Measurements from ENCODE around the gene GAB4. TPM values are rescaled to one million over a fixed set of nuclear protein-coding genes. Genes with fewer than 3 reads are reported as not detected.

The GAB4 gene
- total and polyA plus RNA-seq, 2 experiments from 2014 or later: not detected

- H3K4me1 ChIP-seq (ENCODE audit: low read depth): no peaks in the 10 kb centered on the region
- DNase-seq (ENCODE audit: low read depth in 1 of 2, low spot score in 1 of 2): no peak
- H3K9me3 ChIP-seq (ENCODE audit: low read depth): no peaks in the 10 kb centered on the region
- H3K36me3 ChIP-seq: no peaks in the 10 kb centered on the region
- no peak overlapping the region for H3K27ac ChIP-seq
- TF ChIP-seq CTCF (IDR thresholded peaks at IDR 0.05; ENCODE audit: low read depth, low read length): no peak
- H3K27me3 ChIP-seq: no peaks in the 10 kb centered on the region
- no peak overlapping the region for H3K4me3 ChIP-seq
Measured at GRCh38 chr22:17013396-17014100, 5.5 kb upstream of the GAB4 start.

DNA sequence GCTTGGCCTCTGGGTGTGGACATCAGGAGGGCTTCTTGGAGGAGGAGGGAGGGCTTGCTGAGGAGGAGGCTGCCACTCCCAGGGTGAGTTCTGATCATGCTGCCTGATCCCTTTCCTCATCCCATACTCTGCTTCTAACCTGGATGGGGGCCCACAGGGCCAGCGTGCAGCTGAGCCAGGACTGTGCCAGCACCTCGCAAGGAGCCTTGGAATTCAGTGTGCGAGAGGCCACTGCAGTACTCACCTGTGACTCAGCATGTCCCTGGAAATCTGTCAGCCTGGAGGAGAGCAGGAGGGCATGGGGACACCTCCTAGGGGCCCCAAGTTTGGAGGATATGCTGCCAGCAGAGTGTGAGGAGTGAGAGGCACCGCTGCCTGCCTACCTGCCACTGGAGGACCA lies 4.2 kb upstream of the GAB4 start:
- Histone ChIP-seq H3K36me3 (no peaks in the 10 kb centered on the region), H3K9me3 (ENCODE audit: low read depth) (no peaks in the 10 kb centered on the region), H3K27ac (no peak overlapping the region), H3K4me1 (ENCODE audit: low read depth) (no peaks in the 10 kb centered on the region), H3K27me3 (no peaks in the 10 kb centered on the region), H3K4me3 (no peak overlapping the region)
- no peak for TF ChIP-seq CTCF (IDR thresholded peaks at IDR 0.05; ENCODE audit: low read depth, low read length)
- no peak for DNase-seq (ENCODE audit: low read depth in 1 of 2, low spot score in 1 of 2)

DNA sequence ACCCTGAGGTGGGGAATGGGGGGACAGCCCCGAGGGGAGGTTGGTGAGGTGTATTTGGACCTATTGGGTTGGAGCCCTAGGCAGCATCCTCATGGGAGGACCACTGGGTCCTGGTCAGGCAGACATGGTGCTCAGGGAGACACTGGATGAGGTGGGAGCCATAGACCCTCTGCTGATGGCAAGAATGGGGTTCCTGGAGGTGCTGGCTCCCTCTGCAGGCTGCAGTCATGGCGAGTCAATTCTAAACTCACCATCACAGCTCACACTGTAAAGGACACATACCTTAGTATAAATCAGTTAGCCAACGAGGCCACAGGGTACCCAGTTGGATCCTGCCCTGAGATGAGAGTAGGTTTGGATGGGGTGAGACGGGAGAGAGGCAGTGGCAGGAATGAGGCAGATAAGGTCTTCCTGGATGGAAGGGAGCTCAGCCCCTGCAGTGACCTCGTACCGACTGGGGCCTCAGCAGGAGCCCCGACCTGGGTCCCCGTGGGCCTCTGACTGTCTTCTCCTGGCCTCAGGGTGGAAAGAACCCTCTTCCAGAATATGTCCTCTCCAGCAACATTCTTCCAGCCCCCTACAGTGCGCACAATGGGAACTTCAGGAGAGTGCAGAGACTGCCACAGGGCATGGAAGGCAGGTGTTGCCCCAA lies 1.7 kb upstream of the GAB4 start:
- H3K9me3 ChIP-seq (ENCODE audit: low read depth): no peaks in the 10 kb centered on the region
- DNase-seq (ENCODE audit: low read depth in 1 of 2, low spot score in 1 of 2): no peak
- H3K4me3 ChIP-seq: no peak overlapping the region
- no peaks in the 10 kb centered on the region for H3K4me1 ChIP-seq (ENCODE audit: low read depth)
- no peaks in the 10 kb centered on the region for H3K27me3 ChIP-seq
- TF ChIP-seq CTCF (IDR thresholded peaks at IDR 0.05; ENCODE audit: low read depth, low read length): no peak
- no peak overlapping the region for H3K27ac ChIP-seq
- no peaks in the 10 kb centered on the region for H3K36me3 ChIP-seq

DNA sequence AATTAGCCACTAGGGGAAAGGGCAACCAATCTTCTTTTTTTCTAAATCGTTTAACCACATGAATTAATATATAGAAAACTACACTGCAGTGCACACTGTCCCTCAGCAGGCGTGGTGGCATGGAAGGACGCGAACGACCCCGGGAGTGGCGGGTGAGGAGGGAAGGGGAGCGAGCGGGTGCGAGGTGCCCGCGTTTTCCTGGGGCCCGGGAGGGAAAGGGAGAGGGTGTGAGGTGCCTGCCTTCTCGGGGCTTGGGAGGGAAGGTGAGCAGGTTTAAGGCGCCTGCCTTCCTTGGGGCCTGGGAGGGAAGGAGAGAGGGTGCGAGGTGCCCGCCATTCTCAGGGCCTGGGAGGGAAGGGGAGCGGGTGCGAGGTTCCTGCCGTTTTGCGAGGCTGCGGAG lies 765 bp downstream of the GAB4 start:
- Histone ChIP-seq H3K36me3 (no peaks in the 10 kb centered on the region), H3K27ac (no peak overlapping the region), H3K4me3 (no peak overlapping the region), H3K9me3 (ENCODE audit: low read depth) (no peaks in the 10 kb centered on the region), H3K27me3 (no peaks in the 10 kb centered on the region), H3K4me1 (ENCODE audit: low read depth) (no peaks in the 10 kb centered on the region)
- no peak for DNase-seq (ENCODE audit: low read depth in 1 of 2, low spot score in 1 of 2)
- TF ChIP-seq CTCF (IDR thresholded peaks at IDR 0.05; ENCODE audit: low read depth, low read length): no peak

- Histone ChIP-seq H3K36me3 (no peaks in the 10 kb centered on the region), H3K4me1 (ENCODE audit: low read depth) (no peaks in the 10 kb centered on the region), H3K27me3 (no peaks in the 10 kb centered on the region), H3K9me3 (ENCODE audit: low read depth) (no peaks in the 10 kb centered on the region), H3K27ac (no peak overlapping the region), H3K4me3 (no peak overlapping the region)
- no peak for DNase-seq (ENCODE audit: low read depth in 1 of 2, low spot score in 1 of 2)
- TF ChIP-seq CTCF (IDR thresholded peaks at IDR 0.05; ENCODE audit: low read depth, low read length): no peak
Measured at GRCh38 chr22:16989915-16990314, 18.1 kb downstream of the GAB4 start.

Measured in cardiac muscle cell (in vitro differentiated cells and primary cell).